Activated CD4-positive, alpha-beta T cell treated with anti-CD3 and anti-CD28 coated beads, Interleukin-2, amount 10 ng/mL, durations not matched to agents 7 days and 5 days (primary cell): ENCODE results near the gene KCNAB2. TPM values are rescaled to one million over a fixed set of nuclear protein-coding genes. Genes with fewer than 3 reads are reported as not detected.
"Not testable (repeated sequence)": the region's sequence is repeated elsewhere in the genome, so short reads cannot be mapped to it uniquely, and the experiment has no call there.

ENCODE experiments used
- CTCF ChIA-PET: fragments of 350-600 bp; sonication (Branson Sonifier 250); formaldehyde crosslinking; loops from one replicate; lab custom pipeline; 2021; ENCODE audit warnings: antibody characterized with exemption; lab: Charles Lee
- POLR2A ChIA-PET: fragments of 350-600 bp; sonication (Branson Sonifier 250); formaldehyde crosslinking; loops from one replicate; lab custom pipeline; 2021; ENCODE audit warnings: antibody characterized with exemption; lab: Charles Lee
- DNase-seq: peaks from one replicate; pipeline ENCODE4 v3.0.0-alpha.2; 2020
- H3K27ac Mint-ChIP-seq: one replicate; pipeline ENCODE4 v1.8.0; 2021; ENCODE audit warnings: mild to moderate bottlenecking, moderate library complexity, mixed read lengths
- H3K27me3 Mint-ChIP-seq: one replicate; pipeline ENCODE4 v1.8.0; 2021; ENCODE audit warnings: mixed read lengths
- H3K36me3 Mint-ChIP-seq: one replicate; pipeline ENCODE4 v1.8.0; 2021; ENCODE audit warnings: low read depth, mixed read lengths
- H3K4me1 Mint-ChIP-seq: one replicate; pipeline ENCODE4 v1.8.0; 2021; ENCODE audit warnings: mixed read lengths
- H3K4me3 Mint-ChIP-seq: one replicate; pipeline ENCODE4 v1.8.0; 2021; ENCODE audit warnings: mild to moderate bottlenecking, moderate library complexity, mixed read lengths
- H3K9me3 Mint-ChIP-seq: one replicate; pipeline ENCODE4 v1.8.0; 2021; ENCODE audit warnings: mixed read lengths
- total RNA-seq, 2 experiments: library from RNA; stranded (reverse); gene quantifications; one replicate each; pipeline ENCODE4 v1.2.3, GENCODE V29; 2021

Gene KCNAB2
- total RNA-seq, 2 experiments from 2014 or later: 258 to 294 TPM

GRCh38 chr1:6013491-6013890, 32.2 kb upstream of the KCNAB2 start:
- CTCF ChIA-PET: interaction anchor here (2.2 kb wide), 1 partner anchor 12 kb away, joined by 6 read pairs; no protein-coding TSS in a partner anchor
- POLR2A ChIA-PET: no interaction called here

GRCh38 chr1:6014130-6014999, 31.3 kb upstream of the KCNAB2 start:
- H3K9me3 Mint-ChIP-seq: no peaks in the 10 kb centered on the region
- ChIA-PET POLR2A (no interaction called here), CTCF (interaction anchor here (2.2 kb wide), 1 partner anchor 11 kb away, joined by 6 read pairs; no protein-coding TSS in a partner anchor)
- peaks cover 5% of the 10 kb centered on the region for H3K36me3 Mint-ChIP-seq
- no peaks in the 10 kb centered on the region for H3K27me3 Mint-ChIP-seq
- no peak overlapping the region for H3K27ac Mint-ChIP-seq
- no peak for DNase-seq
- no peak overlapping the region for H3K4me3 Mint-ChIP-seq
- H3K4me1 Mint-ChIP-seq: peaks cover 6% of the 10 kb centered on the region

More at GRCh38 chr1:6013491-6013890, 32.2 kb upstream of the KCNAB2 start:
- H3K27ac Mint-ChIP-seq: no peak overlapping the region
- H3K4me3 Mint-ChIP-seq: no peak overlapping the region
- DNase-seq: no peak
- no peaks in the 10 kb centered on the region for H3K27me3 Mint-ChIP-seq
- H3K36me3 Mint-ChIP-seq: peaks cover 5% of the 10 kb centered on the region
- H3K9me3 Mint-ChIP-seq: no peaks in the 10 kb centered on the region
- peaks cover 6% of the 10 kb centered on the region for H3K4me1 Mint-ChIP-seq

- H3K27ac Mint-ChIP-seq: no peak overlapping the region
- peaks cover 11% of the 10 kb centered on the region for H3K36me3 Mint-ChIP-seq
- ChIA-PET POLR2A (no interaction called here), CTCF (interaction anchor here (1.0 to 1.4 kb wide), 3 partner anchors 10 to 18 kb away, joined by 3 to 4 read pairs (median 3); no protein-coding TSS in a partner anchor)
- H3K9me3 Mint-ChIP-seq: no peaks in the 10 kb centered on the region
- H3K4me1 Mint-ChIP-seq: peaks cover 3% of the 10 kb centered on the region
- no peak for DNase-seq
- no peaks in the 10 kb centered on the region for H3K27me3 Mint-ChIP-seq
- H3K4me3 Mint-ChIP-seq: no peak overlapping the region
Observed at GRCh38 chr1:6016191-6016865, 29.4 kb upstream of the KCNAB2 start.

- not testable (repeated sequence) for H3K9me3 Mint-ChIP-seq, H3K27me3 Mint-ChIP-seq, H3K27ac Mint-ChIP-seq, H3K4me3 Mint-ChIP-seq, H3K4me1 Mint-ChIP-seq, DNase-seq
- ChIA-PET POLR2A (interaction anchor here (0.7 kb wide), 1 partner anchor 158 kb away, joined by 6 read pairs; no protein-coding TSS in a partner anchor), CTCF (interaction anchor here (1.0 to 1.8 kb wide), 3 partner anchors 8 to 18 kb away, joined by 3 to 6 read pairs (median 4); no protein-coding TSS in a partner anchor)
- H3K36me3 Mint-ChIP-seq: peaks cover 20% of the 10 kb centered on the region
Observed at GRCh38 chr1:6017654-6018053, 28.0 kb upstream of the KCNAB2 start.

- Mint-ChIP-seq H3K27ac (no peak overlapping the region), H3K4me1 (peaks cover 7% of the 10 kb centered on the region), H3K27me3 (no peaks in the 10 kb centered on the region), H3K9me3 (peaks cover 3% of the 10 kb centered on the region), H3K36me3 (peaks cover 15% of the 10 kb centered on the region), H3K4me3 (no peak overlapping the region)
- ChIA-PET CTCF (interaction anchor here (1.1 to 1.8 kb wide), 2 partner anchors 11 to 25 kb away, joined by 5 to 6 read pairs; no protein-coding TSS in a partner anchor), POLR2A (no interaction called here)
- DNase-seq: no peak
Observed at GRCh38 chr1:6019166-6019845, 26.4 kb upstream of the KCNAB2 start.

- no peak for DNase-seq
- Mint-ChIP-seq H3K27me3 (no peaks in the 10 kb centered on the region), H3K36me3 (peaks cover 20% of the 10 kb centered on the region), H3K27ac (no peak overlapping the region), H3K9me3 (peaks cover 3% of the 10 kb centered on the region), H3K4me1 (peaks cover 18% of the 10 kb centered on the region), H3K4me3 (no peak overlapping the region)
- ChIA-PET POLR2A (no interaction called here), CTCF (no interaction called here)
Observed at GRCh38 chr1:6022193-6022592, 23.5 kb upstream of the KCNAB2 start.

- POLR2A ChIA-PET: no interaction called here
- CTCF ChIA-PET: interaction anchor here (0.6 to 0.7 kb wide), 2 partner anchors 12 to 441 kb away, joined by 3 read pairs; no protein-coding TSS in a partner anchor
Observed at GRCh38 chr1:6023346-6023745, 22.3 kb upstream of the KCNAB2 start.

GRCh38 chr1:6024376-6024775, 21.3 kb upstream of the KCNAB2 start:
- H3K27ac Mint-ChIP-seq: no peak overlapping the region
- POLR2A ChIA-PET: no interaction called here
- peaks cover 40% of the 10 kb centered on the region for H3K36me3 Mint-ChIP-seq
- peaks cover 3% of the 10 kb centered on the region for H3K9me3 Mint-ChIP-seq
- CTCF ChIA-PET: interaction anchor here (0.7 to 1.7 kb wide), 4 partner anchors 11 to 30 kb away, joined by 3 to 6 read pairs (median 5); no protein-coding TSS in a partner anchor
- H3K4me3 Mint-ChIP-seq: no peak overlapping the region
- no peaks in the 10 kb centered on the region for H3K27me3 Mint-ChIP-seq
- H3K4me1 Mint-ChIP-seq: peaks cover 33% of the 10 kb centered on the region
- DNase-seq: no peak

More at GRCh38 chr1:6023346-6023745, 22.3 kb upstream of the KCNAB2 start:
- peaks cover 23% of the 10 kb centered on the region for H3K4me1 Mint-ChIP-seq
- H3K9me3 Mint-ChIP-seq: peaks cover 3% of the 10 kb centered on the region
- no peak overlapping the region for H3K4me3 Mint-ChIP-seq
- peaks cover 31% of the 10 kb centered on the region for H3K36me3 Mint-ChIP-seq
- DNase-seq: no peak
- no peaks in the 10 kb centered on the region for H3K27me3 Mint-ChIP-seq
- H3K27ac Mint-ChIP-seq: no peak overlapping the region

- H3K27me3 Mint-ChIP-seq: no peaks in the 10 kb centered on the region
- H3K4me1 Mint-ChIP-seq: peaks cover 44% of the 10 kb centered on the region
- H3K4me3 Mint-ChIP-seq: peak overlapping the region; percentile 97
- no peak for DNase-seq
- POLR2A ChIA-PET: no interaction called here
- peaks cover 3% of the 10 kb centered on the region for H3K9me3 Mint-ChIP-seq
- H3K36me3 Mint-ChIP-seq: peaks cover 45% of the 10 kb centered on the region
- peak overlapping the region; percentile 93 for H3K27ac Mint-ChIP-seq
- CTCF ChIA-PET: interaction anchor here (0.7 to 1.7 kb wide), 6 partner anchors 8 to 31 kb away, joined by 3 to 6 read pairs (median 5); no protein-coding TSS in a partner anchor
Observed at GRCh38 chr1:6025269-6026094, 20.2 kb upstream of the KCNAB2 start.

GRCh38 chr1:6026095-6026809, 19.4 kb upstream of the KCNAB2 start:
- Mint-ChIP-seq H3K4me3 (peak overlapping the region; percentile 97), H3K9me3 (peaks cover 3% of the 10 kb centered on the region), H3K36me3 (peaks cover 52% of the 10 kb centered on the region), H3K27ac (peak overlapping the region; percentile 93), H3K27me3 (no peaks in the 10 kb centered on the region), H3K4me1 (peaks cover 52% of the 10 kb centered on the region)
- DNase-seq: peak; percentile 96
- ChIA-PET CTCF (interaction anchor here (1.2 to 1.7 kb wide), 4 partner anchors 8 to 16 kb away, joined by 3 to 6 read pairs (median 5); no protein-coding TSS in a partner anchor), POLR2A (no interaction called here)

GRCh38 chr1:6027591-6027990, 18.1 kb upstream of the KCNAB2 start:
- CTCF ChIA-PET: interaction anchor here (1.5 kb wide), 1 partner anchor 17 kb away, joined by 5 read pairs; no protein-coding TSS in a partner anchor
- no peaks in the 10 kb centered on the region for H3K9me3 Mint-ChIP-seq
- H3K4me3 Mint-ChIP-seq: peak overlapping the region; percentile 97
- peak overlapping the region; percentile 93 for H3K27ac Mint-ChIP-seq
- peaks cover 64% of the 10 kb centered on the region for H3K4me1 Mint-ChIP-seq
- H3K27me3 Mint-ChIP-seq: no peaks in the 10 kb centered on the region
- H3K36me3 Mint-ChIP-seq: peaks cover 45% of the 10 kb centered on the region
- POLR2A ChIA-PET: no interaction called here
- DNase-seq: peak; percentile 37
